Stimulated activated naive CD8-positive, alpha-beta T cell treated with anti-CD3 and anti-CD28 coated beads, Interleukin-15, Interleukin-2, amounts not matched to agents 100 ng/mL and 50 ng/mL, for 24 hours (primary cell): ENCODE data around the gene SSTR5.

Experiments used
- H3K27ac Mint-ChIP-seq: one replicate; pipeline ENCODE4 v1.8.0; 2021; ENCODE audit warnings: mild to moderate bottlenecking, mixed read lengths
- H3K27me3 Mint-ChIP-seq: one replicate; pipeline ENCODE4 v1.8.0; 2021; ENCODE audit warnings: mixed read lengths
- H3K36me3 Mint-ChIP-seq: one replicate; pipeline ENCODE4 v1.8.0; 2021; ENCODE audit warnings: low read depth, mixed read lengths
- H3K4me1 Mint-ChIP-seq: one replicate; pipeline ENCODE4 v1.8.0; 2021; ENCODE audit warnings: low read depth, mixed read lengths
- H3K4me3 Mint-ChIP-seq: one replicate; pipeline ENCODE4 v1.8.0; 2021; ENCODE audit warnings: mild to moderate bottlenecking, mixed read lengths
- H3K9me3 Mint-ChIP-seq: one replicate; pipeline ENCODE4 v1.8.0; 2021; ENCODE audit warnings: mixed read lengths

SSTR5 gene

GRCh38 chr16:1047123-1047522 is 25.4 kb upstream of the SSTR5 start:
- Mint-ChIP-seq H3K27ac (no peak overlapping the region), H3K4me3 (no peak overlapping the region), H3K27me3 (no peaks in the 10 kb centered on the region), H3K36me3 (no peaks in the 10 kb centered on the region), H3K9me3 (no peaks in the 10 kb centered on the region), H3K4me1 (no peaks in the 10 kb centered on the region)

GRCh38 chr16:1047801-1048200 is 24.7 kb upstream of the SSTR5 start:
- Mint-ChIP-seq H3K4me1 (no peaks in the 10 kb centered on the region), H3K9me3 (no peaks in the 10 kb centered on the region), H3K27ac (no peak overlapping the region), H3K27me3 (no peaks in the 10 kb centered on the region), H3K4me3 (no peak overlapping the region), H3K36me3 (no peaks in the 10 kb centered on the region)

GRCh38 chr16:1048442-1049112 is 24.0 kb upstream of the SSTR5 start:
- Mint-ChIP-seq H3K27ac (no peak overlapping the region), H3K27me3 (no peaks in the 10 kb centered on the region), H3K9me3 (no peaks in the 10 kb centered on the region), H3K36me3 (no peaks in the 10 kb centered on the region), H3K4me3 (no peak overlapping the region), H3K4me1 (no peaks in the 10 kb centered on the region)

- H3K27ac Mint-ChIP-seq, result no peak overlapping the region
- H3K27me3 Mint-ChIP-seq, result no peaks in the 10 kb centered on the region
- H3K36me3 Mint-ChIP-seq, result no peaks in the 10 kb centered on the region
- no peak overlapping the region for H3K4me3 Mint-ChIP-seq
- no peaks in the 10 kb centered on the region for H3K9me3 Mint-ChIP-seq
- no peaks in the 10 kb centered on the region for H3K4me1 Mint-ChIP-seq
Measured at GRCh38 chr16:1049113-1049975, 23.2 kb upstream of the SSTR5 start.

- Mint-ChIP-seq H3K36me3 (no peaks in the 10 kb centered on the region), H3K4me1 (no peaks in the 10 kb centered on the region), H3K9me3 (no peaks in the 10 kb centered on the region), H3K27me3 (no peaks in the 10 kb centered on the region), H3K27ac (no peak overlapping the region), H3K4me3 (no peak overlapping the region)
Measured at GRCh38 chr16:1049976-1050247, 22.6 kb upstream of the SSTR5 start.

GRCh38 chr16:1050516-1050915 is 22.0 kb upstream of the SSTR5 start:
- Mint-ChIP-seq H3K9me3 (no peaks in the 10 kb centered on the region), H3K36me3 (no peaks in the 10 kb centered on the region), H3K27ac (no peak overlapping the region), H3K27me3 (no peaks in the 10 kb centered on the region), H3K4me3 (no peak overlapping the region), H3K4me1 (no peaks in the 10 kb centered on the region)

- Mint-ChIP-seq H3K27ac (no peak overlapping the region), H3K27me3 (no peaks in the 10 kb centered on the region), H3K4me3 (no peak overlapping the region), H3K9me3 (no peaks in the 10 kb centered on the region), H3K36me3 (no peaks in the 10 kb centered on the region), H3K4me1 (no peaks in the 10 kb centered on the region)
Measured at GRCh38 chr16:1050921-1051320, 21.6 kb upstream of the SSTR5 start.

- no peak overlapping the region for H3K4me3 Mint-ChIP-seq
- no peaks in the 10 kb centered on the region for H3K36me3 Mint-ChIP-seq
- no peaks in the 10 kb centered on the region for H3K9me3 Mint-ChIP-seq
Measured at GRCh38 chr16:1051446-1051845, 21.1 kb upstream of the SSTR5 start.

GRCh38 chr16:1052721-1053120 is 19.8 kb upstream of the SSTR5 start:
- Mint-ChIP-seq H3K4me3 (no peak overlapping the region), H3K36me3 (no peaks in the 10 kb centered on the region), H3K27me3 (no peaks in the 10 kb centered on the region), H3K27ac (no peak overlapping the region), H3K9me3 (no peaks in the 10 kb centered on the region), H3K4me1 (no peaks in the 10 kb centered on the region)

More at GRCh38 chr16:1051446-1051845, 21.1 kb upstream of the SSTR5 start:
- H3K27ac Mint-ChIP-seq, result no peak overlapping the region
- H3K4me1 Mint-ChIP-seq, result no peaks in the 10 kb centered on the region
- H3K27me3 Mint-ChIP-seq, result no peaks in the 10 kb centered on the region

- Mint-ChIP-seq H3K36me3 (no peaks in the 10 kb centered on the region), H3K27ac (no peak overlapping the region), H3K27me3 (no peaks in the 10 kb centered on the region), H3K4me1 (no peaks in the 10 kb centered on the region), H3K9me3 (no peaks in the 10 kb centered on the region), H3K4me3 (no peak overlapping the region)
Measured at GRCh38 chr16:1053121-1053521, 19.4 kb upstream of the SSTR5 start.

- H3K4me3 Mint-ChIP-seq, result no peak overlapping the region
- no peaks in the 10 kb centered on the region for H3K36me3 Mint-ChIP-seq
- no peaks in the 10 kb centered on the region for H3K4me1 Mint-ChIP-seq
- no peak overlapping the region for H3K27ac Mint-ChIP-seq
- no peaks in the 10 kb centered on the region for H3K27me3 Mint-ChIP-seq
- H3K9me3 Mint-ChIP-seq, result no peaks in the 10 kb centered on the region
Measured at GRCh38 chr16:1053700-1054368, 18.7 kb upstream of the SSTR5 start.

GRCh38 chr16:1054660-1055556 is 17.6 kb upstream of the SSTR5 start:
- H3K27ac Mint-ChIP-seq, result no peak overlapping the region
- no peaks in the 10 kb centered on the region for H3K36me3 Mint-ChIP-seq
- no peak overlapping the region for H3K4me3 Mint-ChIP-seq
- H3K4me1 Mint-ChIP-seq, result no peaks in the 10 kb centered on the region
- H3K9me3 Mint-ChIP-seq, result peaks cover 4% of the 10 kb centered on the region
- peaks cover 4% of the 10 kb centered on the region for H3K27me3 Mint-ChIP-seq

GRCh38 chr16:1055557-1055924 is 17.0 kb upstream of the SSTR5 start:
- Mint-ChIP-seq H3K4me1 (no peaks in the 10 kb centered on the region), H3K27ac (no peak overlapping the region), H3K27me3 (peaks cover 4% of the 10 kb centered on the region), H3K36me3 (no peaks in the 10 kb centered on the region), H3K4me3 (no peak overlapping the region), H3K9me3 (peaks cover 4% of the 10 kb centered on the region)

GRCh38 chr16:1056196-1056595 is 16.4 kb upstream of the SSTR5 start:
- Mint-ChIP-seq H3K36me3 (no peaks in the 10 kb centered on the region), H3K9me3 (peaks cover 4% of the 10 kb centered on the region), H3K27ac (no peak overlapping the region), H3K27me3 (peaks cover 4% of the 10 kb centered on the region), H3K4me3 (no peak overlapping the region), H3K4me1 (no peaks in the 10 kb centered on the region)
